ENCODE results near the gene PRDM2. TPM values are rescaled to one million over a fixed set of nuclear protein-coding genes. Genes with fewer than 3 reads are reported as not detected.

The PRDM2 gene
- total RNA-seq, 1 donor from 2014 or later, result 12.5 TPM

DNA sequence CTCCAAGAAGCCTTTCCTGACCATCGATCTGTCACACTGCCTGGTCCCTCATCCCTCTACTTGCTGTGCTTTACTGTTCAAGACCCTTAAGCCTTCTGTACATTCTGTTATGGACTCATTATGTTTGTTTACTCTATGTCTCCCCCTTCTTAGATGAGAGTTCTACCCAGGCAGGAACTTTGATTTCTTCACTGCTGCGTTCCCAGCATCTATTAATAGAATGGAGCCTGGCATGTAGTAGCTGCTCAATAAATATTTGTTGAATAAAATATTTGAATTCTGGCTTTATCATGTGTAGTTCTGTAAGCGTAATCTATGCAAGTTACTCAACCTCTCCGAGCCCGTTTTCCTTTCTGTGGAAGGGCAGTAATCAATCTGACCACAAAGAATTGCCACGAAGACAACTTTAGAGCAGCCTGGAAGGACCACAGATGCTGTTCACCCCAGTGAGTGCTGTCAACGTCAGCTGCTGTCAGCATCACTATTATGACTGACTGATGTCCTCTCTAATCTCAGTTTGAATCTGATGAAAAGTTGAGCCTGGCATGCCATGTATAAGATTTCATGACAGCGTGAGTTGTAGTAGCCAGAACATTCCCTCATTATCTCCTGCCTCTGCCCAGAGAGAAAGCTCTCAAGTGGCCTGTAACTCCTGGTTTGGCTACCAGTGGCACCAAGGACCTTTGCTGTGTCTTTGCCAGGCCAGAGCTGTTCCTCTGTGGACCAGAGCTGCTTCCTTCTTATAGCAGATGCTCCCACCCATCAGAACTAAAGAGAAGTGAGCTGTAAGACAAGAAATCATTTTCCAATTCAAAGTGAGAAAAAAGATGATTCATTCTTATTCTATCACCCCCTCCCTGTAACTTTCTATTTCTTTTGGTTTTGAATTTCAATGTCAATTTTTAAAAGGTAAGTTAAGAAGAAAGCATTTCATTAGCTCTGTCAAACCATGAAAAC is 94.5 kb downstream of the PRDM2 start:
- no peak overlapping the region for H3K4me3 ChIP-seq (ENCODE audit: low read depth, low read length)
- no peak for DNase-seq (ENCODE audit: low read depth)
- TF ChIP-seq, protein P1, sequence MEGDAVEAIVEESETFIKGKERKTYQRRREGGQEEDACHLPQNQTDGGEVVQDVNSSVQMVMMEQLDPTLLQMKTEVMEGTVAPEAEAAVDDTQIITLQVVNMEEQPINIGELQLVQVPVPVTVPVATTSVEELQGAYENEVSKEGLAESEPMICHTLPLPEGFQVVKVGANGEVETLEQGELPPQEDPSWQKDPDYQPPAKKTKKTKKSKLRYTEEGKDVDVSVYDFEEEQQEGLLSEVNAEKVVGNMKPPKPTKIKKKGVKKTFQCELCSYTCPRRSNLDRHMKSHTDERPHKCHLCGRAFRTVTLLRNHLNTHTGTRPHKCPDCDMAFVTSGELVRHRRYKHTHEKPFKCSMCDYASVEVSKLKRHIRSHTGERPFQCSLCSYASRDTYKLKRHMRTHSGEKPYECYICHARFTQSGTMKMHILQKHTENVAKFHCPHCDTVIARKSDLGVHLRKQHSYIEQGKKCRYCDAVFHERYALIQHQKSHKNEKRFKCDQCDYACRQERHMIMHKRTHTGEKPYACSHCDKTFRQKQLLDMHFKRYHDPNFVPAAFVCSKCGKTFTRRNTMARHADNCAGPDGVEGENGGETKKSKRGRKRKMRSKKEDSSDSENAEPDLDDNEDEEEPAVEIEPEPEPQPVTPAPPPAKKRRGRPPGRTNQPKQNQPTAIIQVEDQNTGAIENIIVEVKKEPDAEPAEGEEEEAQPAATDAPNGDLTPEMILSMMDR (conservative IDR thresholded peaks at IDR 0.05; ENCODE audit: low read depth, low read length), result no peak

DNA sequence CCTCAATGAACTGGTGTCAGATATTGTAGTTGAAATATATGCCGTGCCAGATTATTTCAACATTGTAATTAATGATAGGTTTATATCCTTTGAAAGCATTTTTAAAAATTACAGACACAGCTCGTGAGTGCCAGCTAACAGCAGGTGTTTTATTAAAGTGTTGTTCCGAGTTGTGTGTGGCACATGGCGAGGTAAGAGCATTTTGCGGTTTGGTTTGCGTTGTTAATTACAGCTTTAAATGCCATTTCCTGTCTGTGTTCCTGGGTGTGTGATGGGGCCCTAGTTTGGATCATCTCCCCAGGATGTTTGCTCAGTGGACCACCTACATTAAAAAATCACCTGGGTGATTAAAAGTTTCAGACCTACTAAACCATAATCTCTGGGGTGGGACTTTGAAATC is 97.4 kb downstream of the PRDM2 start:
- no peak for DNase-seq (ENCODE audit: low read depth)

DNA sequence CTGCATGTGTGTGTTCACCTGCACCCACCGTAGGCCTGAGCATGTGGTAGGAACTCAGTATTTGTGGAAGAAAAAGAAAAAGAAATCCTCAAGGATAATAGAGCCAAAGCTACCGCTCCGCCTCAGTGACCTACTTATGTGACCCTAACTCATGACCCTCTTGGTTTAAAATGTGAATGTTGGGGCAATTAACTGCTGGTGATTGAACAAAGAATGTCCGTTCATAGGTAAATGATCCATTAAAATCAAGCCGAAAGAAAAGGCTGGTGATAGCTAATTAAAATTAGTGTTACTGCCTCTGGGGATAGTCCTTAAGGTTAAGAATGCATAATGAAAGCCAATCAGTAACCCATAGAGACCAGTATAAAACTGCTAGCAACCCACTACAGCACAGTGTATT is 98.1 kb downstream of the PRDM2 start:
- H3K4me3 ChIP-seq (ENCODE audit: low read depth, low read length), result no peak overlapping the region
- TF ChIP-seq, protein P1 (conservative IDR thresholded peaks at IDR 0.05; ENCODE audit: low read depth, low read length), result no peak
- no peak for DNase-seq (ENCODE audit: low read depth)

More for the DNA sequence above, 97.4 kb downstream of the PRDM2 start:
- H3K4me3 ChIP-seq (ENCODE audit: low read depth, low read length), result no peak overlapping the region
- TF ChIP-seq, protein P1 (conservative IDR thresholded peaks at IDR 0.05; ENCODE audit: low read depth, low read length), result no peak

DNA sequence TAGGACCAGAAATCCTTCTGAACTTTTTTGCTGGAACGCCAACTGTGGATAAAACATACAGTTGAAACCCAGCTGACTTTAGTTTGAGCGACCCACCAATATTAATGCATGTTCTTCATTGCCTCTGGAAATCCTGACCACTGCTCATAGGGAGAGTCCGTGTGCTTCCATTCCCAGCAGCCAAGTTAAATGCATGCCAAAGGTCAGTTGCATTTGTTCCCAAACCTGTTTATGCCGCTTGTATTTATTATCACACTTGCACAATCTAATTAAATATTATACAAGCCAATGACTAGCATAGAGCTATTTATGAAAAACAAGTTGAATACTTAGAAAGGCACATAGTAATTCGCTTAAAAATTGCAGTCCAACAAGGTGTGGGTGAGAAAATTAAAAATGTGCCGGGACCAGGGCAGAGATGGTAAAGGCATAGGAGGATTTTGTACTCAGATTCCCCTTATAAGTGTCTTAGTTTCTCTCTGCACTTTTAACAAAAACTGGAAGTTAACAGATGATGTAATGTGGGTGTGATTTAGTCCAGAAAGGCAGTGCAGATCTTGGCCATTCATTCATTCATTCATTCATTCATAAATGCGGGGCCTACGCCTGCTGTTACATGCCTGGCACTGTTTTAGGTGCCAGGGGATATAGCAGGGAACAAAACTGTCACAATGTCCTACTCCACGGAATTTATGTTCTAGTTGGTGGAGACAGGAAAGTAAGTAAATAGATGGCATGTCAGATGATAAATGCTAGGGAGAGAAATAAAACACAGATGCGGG is 99.7 kb downstream of the PRDM2 start:
- no peak overlapping the region for H3K4me3 ChIP-seq (ENCODE audit: low read depth, low read length)
- no peak for DNase-seq (ENCODE audit: low read depth)
- TF ChIP-seq, protein P1 (conservative IDR thresholded peaks at IDR 0.05; ENCODE audit: low read depth, low read length), result no peak

DNA sequence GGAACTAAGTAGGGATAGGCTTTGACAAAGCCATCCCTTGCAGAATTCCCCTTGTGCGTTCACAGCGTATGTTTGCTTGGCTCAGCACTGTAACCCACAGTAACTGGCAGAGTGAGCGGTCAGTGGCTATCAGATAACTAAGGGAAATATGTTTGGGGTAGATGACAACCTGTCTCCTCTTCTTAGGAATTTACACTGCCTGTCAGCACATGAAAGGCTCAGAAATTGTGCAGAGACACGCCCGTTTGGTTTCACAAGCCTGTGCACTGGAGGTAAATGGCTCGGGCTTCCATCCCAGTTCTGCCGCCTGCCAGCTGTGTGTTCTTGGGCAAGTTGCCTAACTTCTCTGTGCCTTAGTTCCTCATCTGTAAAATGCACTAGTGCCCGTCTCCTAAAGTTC is 101.2 kb downstream of the PRDM2 start:
- no peak for DNase-seq (ENCODE audit: low read depth)
- TF ChIP-seq, protein P1 (conservative IDR thresholded peaks at IDR 0.05; ENCODE audit: low read depth, low read length), result no peak
- no peak overlapping the region for H3K4me3 ChIP-seq (ENCODE audit: low read depth, low read length)

DNA sequence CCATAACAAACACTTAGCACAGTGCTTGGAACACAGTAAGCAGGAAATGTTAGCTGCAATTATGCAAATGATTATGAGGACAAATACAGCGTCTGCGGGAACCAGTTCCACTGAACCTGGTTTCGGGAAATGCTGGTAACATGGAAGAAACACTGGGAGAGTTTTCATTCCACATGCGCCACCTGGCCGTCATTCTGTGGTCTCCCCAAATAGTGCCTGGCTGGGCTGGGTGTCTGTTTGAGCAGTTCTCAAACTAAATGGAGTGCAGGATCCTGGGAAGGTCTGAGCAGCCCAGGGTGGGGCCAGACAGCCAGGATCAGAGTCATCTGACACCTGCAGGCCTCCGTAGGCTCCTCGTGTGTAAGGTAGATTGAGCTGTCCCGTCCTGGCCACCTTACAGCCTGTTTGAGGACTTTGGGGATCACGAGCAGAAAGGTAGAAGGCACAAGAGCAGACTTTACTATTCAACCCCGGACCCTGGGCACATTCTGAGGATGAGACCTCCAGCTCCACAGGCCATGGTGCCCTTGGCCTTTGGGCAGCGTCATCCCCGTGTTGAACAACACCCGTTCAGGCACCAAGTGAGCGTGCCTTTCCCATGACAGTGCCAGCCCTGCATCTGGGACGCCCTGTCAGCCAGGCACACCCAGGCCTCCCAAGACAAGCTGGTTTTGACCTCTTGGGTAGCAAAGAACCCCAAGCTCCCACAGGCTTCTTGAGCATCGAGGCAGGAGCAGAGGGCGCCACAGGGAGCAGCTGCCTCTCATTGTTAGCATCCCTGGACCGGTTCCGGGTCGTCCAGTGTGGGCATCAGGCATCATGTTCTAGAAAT is 101.9 kb downstream of the PRDM2 start:
- TF ChIP-seq, protein P1 (conservative IDR thresholded peaks at IDR 0.05; ENCODE audit: low read depth, low read length), result no peak
- DNase-seq (ENCODE audit: low read depth), result no peak
- no peak overlapping the region for H3K4me3 ChIP-seq (ENCODE audit: low read depth, low read length)
